G401 (cell line): ENCODE measurements around the gene CHST1. TPM values are rescaled to one million over a fixed set of nuclear protein-coding genes. Genes with fewer than 3 reads are reported as not detected.

Experiments used
- DNase-seq: peaks from one replicate; pipeline ENCODE4 v3.0.0-alpha.2; 2015; ENCODE audit warnings: low spot score
- in situ Hi-C: cut with HindIII; loops from 2 replicates; pipeline ENCODE4 v1.10.0; 2016; ENCODE audit warnings: low sequenced_read_pairs, mixed read lengths
- total RNA-seq: library from RNA; depleted of rRNA; stranded (reverse); fragments of >200 nt; shearing (Covaris generic); gene quantifications from 2 replicates; pipeline ENCODE4 v1.2.3, GENCODE V29; 2014

Gene CHST1
- total RNA-seq, 1 experiment from 2014 or later, result not detected

- DNase-seq, result no peak
Measured at GRCh38 chr11:45649544-45650165, 15.8 kb downstream of the CHST1 start.

GRCh38 chr11:45648931-45649330, 16.5 kb downstream of the CHST1 start:
- DNase-seq, result no peak
- in situ Hi-C loops, result no loop called here

More at GRCh38 chr11:45649544-45650165, 15.8 kb downstream of the CHST1 start:
- in situ Hi-C loops, result no loop called here

GRCh38 chr11:45647786-45648185, 17.6 kb downstream of the CHST1 start:
- DNase-seq, result no peak
- in situ Hi-C loops, result no loop called here

- DNase-seq, result no peak
- in situ Hi-C loops, result no loop called here
Measured at GRCh38 chr11:45647329-45647728, 18.1 kb downstream of the CHST1 start.

GRCh38 chr11:45646275-45646927, 19.0 kb downstream of the CHST1 start:
- in situ Hi-C loops, result no loop called here
- DNase-seq, result no peak

- in situ Hi-C loops, result no loop called here
- DNase-seq, result no peak
Measured at GRCh38 chr11:45644981-45645889, 20.2 kb downstream of the CHST1 start.

GRCh38 chr11:45643598-45644260, 21.7 kb downstream of the CHST1 start:
- no peak for DNase-seq

GRCh38 chr11:45641961-45642360, 23.5 kb downstream of the CHST1 start:
- DNase-seq, result no peak
- in situ Hi-C loops, result no loop called here

More at GRCh38 chr11:45643598-45644260, 21.7 kb downstream of the CHST1 start:
- in situ Hi-C loops, result no loop called here

- no peak for DNase-seq
- in situ Hi-C loops, result no loop called here
Measured at GRCh38 chr11:45638051-45638450, 27.4 kb downstream of the CHST1 start.

GRCh38 chr11:45635907-45636306, 29.5 kb downstream of the CHST1 start:
- in situ Hi-C loops, result no loop called here
- no peak for DNase-seq

GRCh38 chr11:45625611-45626010, 39.8 kb downstream of the CHST1 start:
- in situ Hi-C loops, result no loop called here
- no peak for DNase-seq

- DNase-seq, result no peak
- in situ Hi-C loops, result no loop called here
Measured at GRCh38 chr11:45624095-45624494, 41.3 kb downstream of the CHST1 start.

GRCh38 chr11:45622861-45623260, 42.6 kb downstream of the CHST1 start:
- in situ Hi-C loops, result no loop called here
- peak; percentile 1 for DNase-seq

- in situ Hi-C loops, result no loop called here
- no peak for DNase-seq
Measured at GRCh38 chr11:45622283-45622682, 43.1 kb downstream of the CHST1 start.

GRCh38 chr11:45621588-45621987, 43.8 kb downstream of the CHST1 start:
- no peak for DNase-seq
- in situ Hi-C loops, result no loop called here

- no peak for DNase-seq
- in situ Hi-C loops, result no loop called here
Measured at GRCh38 chr11:45620243-45620642, 45.2 kb downstream of the CHST1 start.

GRCh38 chr11:45618897-45619296, 46.5 kb downstream of the CHST1 start:
- in situ Hi-C loops, result no loop called here
- DNase-seq, result no peak

GRCh38 chr11:45617871-45618601, 47.4 kb downstream of the CHST1 start:
- no peak for DNase-seq
- in situ Hi-C loops, result no loop called here
